Stimulated activated CD4-positive, alpha-beta T cell treated with anti-CD3 and anti-CD28 coated beads, TNF-alpha, amount 100 ng/mL, for 24 hours (primary cell): ENCODE data around the gene SNX19.
"Not testable (repeated sequence)": the region's sequence is repeated elsewhere in the genome, so short reads cannot be mapped to it uniquely, and the experiment has no call there.

Experiments used
- DNase-seq, 3 experiments: peaks; one replicate each; pipeline ENCODE4 v3.0.0-alpha.2; 2020; ENCODE audit warnings: low read depth in 3 of 3

SNX19 gene

DNA sequence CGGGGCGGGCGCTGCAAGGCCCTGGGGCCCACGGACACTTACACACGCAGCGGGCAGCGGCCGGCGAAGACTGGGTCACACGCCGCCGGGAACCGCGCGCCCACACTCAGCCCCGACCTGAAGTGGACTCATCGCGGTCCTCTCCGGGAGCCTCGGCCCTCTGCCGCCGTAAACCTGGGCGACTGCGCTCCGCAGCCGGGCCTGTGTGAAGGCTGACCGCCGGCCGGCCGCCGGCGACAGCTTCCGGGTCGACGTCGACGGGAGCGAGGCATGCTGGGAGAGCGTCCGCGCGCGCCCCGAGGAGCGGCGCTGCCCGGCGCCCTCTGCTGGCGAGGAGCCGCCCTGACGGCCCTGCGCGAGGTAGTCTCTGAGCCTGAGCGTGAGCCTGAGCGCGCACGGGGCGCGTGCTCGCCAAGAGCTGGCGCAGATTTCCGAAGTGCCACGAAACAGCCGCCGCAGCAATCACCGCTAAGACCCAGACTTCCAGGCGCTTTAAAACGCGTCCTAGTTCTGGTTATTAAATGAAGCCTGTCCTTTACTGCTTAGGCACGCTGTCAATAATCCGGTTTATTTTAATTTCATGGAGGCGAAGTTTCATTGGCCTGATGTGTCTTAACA is at the start of gene SNX19:
SNX19 (minus strand) TSS at position 242 of the 618 bp plus-strand sequence. CDS start 540 bp downstream, outside the sequence.
- peak; percentile 81 to 87 (median 82) for DNase-seq

DNA sequence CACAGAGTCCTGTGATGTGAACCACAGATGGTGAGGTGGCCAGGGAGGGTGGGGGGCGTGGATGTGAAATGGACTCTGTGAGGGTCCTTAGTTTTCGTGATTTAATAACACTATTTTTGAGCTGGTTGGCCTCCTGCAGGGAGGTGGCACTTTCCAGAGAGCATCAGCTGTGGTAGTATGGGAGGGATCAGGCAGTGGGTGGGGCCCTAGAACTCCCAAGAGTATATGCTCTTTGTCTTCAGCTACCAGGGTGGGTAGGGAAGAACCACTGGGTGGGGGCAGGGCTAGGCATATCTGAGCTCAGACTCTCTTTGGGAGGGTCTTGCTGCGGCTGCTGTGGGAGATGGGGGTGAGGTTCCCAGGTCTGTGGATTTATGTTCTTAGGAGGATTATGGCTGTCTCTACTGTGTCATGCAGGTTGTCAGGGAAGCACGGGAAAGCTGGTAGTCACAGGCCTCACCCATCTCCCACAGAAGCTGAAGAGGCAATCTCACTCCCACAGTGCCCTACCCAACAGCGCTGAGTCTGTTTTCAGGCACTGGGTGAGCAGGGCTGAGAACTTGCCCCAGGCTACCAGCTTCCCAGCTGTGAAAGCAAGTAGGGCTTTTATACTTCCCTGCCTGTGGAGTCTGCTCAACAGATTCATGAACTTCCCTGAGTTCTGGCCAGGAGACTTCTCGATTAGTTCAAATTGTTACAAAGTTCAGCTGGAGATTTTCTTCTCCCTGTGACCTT is 47.9 kb upstream of the SNX19 start:
- DNase-seq = no peak

DNA sequence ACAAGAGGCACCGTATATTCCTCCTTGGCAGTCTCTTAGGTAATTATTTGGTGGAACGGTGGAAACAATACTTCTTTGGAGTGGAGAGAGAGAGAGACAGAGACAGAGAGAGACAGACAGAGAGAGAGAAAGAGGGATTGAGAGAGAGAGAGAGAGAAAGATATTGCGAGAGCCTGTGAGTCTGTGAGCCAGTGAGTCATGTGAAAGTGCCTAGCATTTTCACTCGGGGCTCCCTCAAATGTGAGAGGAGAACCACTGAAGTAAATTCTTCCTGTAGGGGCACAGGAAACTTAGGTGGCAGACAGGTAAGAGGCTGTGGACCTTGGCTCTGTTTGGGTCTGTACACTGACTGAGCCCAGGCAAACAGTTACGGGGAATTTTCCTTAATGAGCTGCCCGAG is 31.6 kb upstream of the SNX19 start:
- DNase-seq = no peak

- no peak for DNase-seq
These were observed 31.2 kb upstream of the SNX19 start for GRCh38 chr11:130947481-130947880.

DNA sequence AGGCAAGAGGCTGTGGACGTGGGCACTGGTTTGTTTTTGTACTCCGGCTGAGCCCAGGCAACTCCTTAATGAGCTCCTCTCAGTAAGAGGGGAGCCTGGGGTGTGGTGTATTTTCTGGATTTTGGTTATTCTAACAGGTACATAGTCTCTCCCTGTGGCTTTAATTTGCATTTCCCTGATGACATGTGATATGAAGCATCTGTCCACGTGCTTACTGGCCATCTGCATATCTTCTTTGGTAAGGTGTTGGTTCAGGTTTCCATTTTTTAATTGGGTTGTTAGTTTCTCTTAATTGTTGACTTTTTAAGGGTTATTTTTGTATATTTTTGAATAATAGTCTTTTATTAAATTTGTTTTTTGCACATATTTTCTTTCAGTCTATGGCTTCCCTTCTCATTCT is 30.8 kb upstream of the SNX19 start:
- DNase-seq = no peak

GRCh38 chr11:130945896-130946295 is 29.6 kb upstream of the SNX19 start:
- no peak for DNase-seq

DNA sequence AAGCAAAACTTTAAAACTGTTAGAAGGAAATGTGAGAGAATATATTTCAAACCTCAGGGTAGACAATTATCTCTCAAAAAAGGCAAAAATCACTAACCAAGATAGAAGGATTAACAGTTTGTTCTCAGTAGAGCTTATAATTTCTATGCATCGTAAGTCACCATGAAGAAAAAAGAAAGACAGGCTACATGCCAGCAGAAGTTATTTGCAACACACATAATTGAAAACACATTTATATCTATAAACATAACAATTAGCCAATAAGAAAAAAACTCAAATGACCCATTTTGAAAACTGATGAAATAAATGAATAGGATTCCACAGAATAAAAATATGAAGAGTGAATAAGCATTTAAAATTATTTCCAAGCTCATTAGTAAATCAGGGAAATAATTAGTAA is 24.4 kb upstream of the SNX19 start:
- no peak for DNase-seq

- DNase-seq = no peak
These were observed 20.8 kb upstream of the SNX19 start for GRCh38 chr11:130937051-130937450.

- DNase-seq = no peak
These were observed 15.9 kb upstream of the SNX19 start for GRCh38 chr11:130932086-130932712.

DNA sequence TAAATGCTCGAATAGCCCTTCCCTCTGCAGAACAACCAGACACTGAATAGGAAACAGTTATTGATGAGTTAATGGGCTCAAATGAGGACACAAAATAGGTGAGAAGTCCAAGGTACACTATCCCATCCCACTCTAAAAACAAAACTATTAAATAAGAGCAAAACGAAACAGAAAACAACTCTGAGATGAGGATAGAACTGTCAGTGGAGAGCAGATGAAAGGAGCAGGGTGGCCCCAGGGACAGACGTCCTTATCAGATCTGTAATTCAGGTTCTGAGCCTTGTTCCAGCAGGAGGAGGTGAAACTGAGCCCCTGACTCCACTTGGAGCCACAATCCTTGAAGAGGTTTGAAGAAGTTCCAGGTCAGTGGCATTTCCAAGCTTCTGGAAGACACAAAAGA is 8.5 kb upstream of the SNX19 start:
- DNase-seq = no peak

DNA sequence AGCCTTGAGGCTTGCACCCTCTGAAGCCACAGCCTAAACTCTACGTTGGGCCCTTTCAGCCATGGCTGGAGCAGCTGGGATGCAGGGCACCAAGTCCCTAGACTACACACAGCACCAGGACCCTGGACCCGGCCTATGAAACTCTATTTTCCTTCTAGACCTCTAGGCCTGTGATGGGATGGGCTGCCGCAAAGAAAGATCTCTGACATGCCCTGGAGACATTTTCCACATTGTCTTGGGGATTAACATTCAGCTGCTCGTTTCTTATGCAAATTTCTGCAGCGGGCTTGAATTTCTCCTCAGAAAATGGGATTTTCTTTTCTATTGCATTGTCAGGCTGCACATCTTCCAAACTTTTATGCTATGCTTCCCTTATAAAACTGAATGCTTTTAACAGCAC is 4.3 kb upstream of the SNX19 start:
- DNase-seq = not testable (repeated sequence)

DNA sequence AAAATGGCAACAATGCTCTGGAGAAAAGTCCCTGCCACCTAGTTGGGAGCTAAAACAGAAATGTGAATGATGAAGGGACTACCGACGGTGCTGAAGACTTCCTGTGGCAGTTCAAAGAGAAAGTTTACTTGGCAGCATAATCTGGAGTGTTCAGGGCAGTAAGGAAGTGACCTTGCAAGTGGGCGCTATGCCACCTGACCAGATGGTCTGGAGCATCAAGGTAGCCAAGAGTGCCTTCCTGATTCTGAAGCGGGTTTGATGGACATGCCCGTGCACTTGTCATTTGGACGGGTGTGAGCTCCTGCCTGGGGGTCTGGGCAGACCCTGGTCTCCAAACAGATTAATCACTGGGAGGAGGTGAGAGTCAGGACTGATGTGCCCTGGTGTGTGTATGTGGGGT is 1.8 kb upstream of the SNX19 start:
- no peak for DNase-seq

DNA sequence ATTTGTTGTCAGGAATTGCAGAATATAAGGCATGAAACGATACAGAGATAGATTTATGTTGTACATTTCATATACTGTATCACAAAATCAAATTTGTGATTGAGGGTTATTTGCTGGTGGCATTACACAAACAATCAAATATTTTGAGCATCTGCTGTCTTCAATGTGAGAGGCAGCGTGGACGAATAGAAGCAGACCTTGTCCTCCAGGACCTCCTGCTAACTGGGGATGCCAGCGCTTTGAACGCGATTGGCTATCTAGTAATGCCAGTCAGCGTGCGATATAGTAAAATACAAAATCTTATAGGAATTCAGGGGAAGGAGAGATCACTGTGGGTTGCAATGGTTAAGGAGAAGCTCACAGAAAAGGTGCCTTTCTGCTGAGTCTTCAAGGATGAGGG is 631 bp upstream of the SNX19 start:
- DNase-seq = no peak

GRCh38 chr11:130915603-130916237 is 559 bp downstream of the SNX19 start:
- no peak for DNase-seq

GRCh38 chr11:130913268-130913667 is 3.0 kb downstream of the SNX19 start:
- DNase-seq = no peak

DNA sequence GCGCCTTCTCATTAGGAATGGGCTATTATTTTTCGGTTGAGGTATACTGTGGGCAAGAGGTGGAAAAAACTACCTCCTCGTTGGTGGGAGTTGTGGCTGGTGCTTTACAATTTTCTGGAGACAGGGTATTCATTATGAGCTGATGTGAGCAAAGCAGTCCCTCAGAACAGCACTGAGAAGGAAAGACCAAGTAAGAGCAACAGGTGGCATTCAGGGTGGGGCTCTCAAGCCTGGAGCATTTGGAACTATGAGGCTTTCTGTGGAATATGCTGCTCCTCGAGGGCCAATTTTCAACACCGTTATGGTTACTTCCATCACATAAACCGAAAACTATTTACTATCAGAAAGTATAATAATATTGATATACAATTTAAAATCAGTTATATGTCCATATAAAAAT is 3.7 kb downstream of the SNX19 start:
- DNase-seq = no peak

DNA sequence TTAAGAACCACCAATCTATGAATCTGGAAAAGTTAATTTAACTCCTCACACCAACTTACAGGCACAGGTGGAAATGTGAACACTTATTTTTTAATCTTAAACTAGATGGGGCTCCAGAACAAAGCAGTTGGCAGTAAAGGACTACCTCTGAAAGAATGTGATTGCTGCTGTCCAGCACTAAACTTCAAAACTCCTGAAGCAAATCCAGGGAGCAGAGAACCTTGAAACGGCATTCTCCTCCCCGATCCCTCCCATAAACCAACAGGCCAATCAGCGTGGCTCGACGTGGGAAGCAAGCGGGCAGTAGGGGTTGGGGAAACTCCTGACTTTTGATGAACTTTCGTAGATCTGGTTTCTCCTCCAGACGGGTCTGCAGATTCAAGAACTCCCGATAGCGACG is 5.0 kb downstream of the SNX19 start:
- no peak for DNase-seq

- no peak for DNase-seq
These were observed 6.6 kb downstream of the SNX19 start for GRCh38 chr11:130909650-130910049.

DNA sequence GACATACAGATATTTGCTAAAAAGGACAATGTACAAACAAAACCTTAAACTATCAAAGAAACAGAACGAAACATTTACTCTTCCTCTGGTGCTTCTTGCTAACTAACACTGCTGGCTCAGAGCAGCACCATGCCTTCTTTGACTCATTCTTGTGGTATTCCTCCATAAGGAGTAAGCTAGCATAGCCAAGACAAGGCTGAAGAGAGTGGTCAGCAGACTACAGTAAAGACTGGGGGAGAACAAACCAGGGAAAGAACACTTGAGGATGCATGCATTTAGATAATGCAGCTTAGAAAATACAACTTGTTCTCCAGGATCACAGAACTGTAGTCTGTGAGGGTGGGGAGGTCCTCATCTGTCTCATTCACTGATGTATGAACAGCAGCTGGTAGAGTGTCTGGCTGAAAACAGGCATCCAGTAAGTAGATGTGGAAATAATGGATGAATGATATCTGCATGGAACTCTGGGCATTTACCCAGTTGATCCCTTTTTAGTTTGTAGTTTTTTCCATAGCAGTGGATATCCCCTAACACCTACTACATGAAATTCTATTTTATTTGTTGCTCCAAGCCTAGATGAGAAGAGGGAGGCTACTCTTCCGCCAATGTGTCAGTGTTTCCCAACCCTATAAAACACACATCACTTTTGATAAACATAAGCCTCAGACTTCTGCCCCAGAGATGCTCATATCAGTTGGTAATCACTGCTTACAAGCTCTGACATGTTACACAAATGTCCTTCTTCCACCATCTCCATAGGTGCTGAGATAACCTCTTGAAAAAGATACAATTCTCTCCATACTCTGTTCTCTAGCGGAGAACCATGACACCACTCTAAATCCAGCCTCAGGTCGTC is 7.3 kb downstream of the SNX19 start:
- DNase-seq = no peak

- DNase-seq = no peak
These were observed 8.2 kb downstream of the SNX19 start for GRCh38 chr11:130908061-130908460.

DNA sequence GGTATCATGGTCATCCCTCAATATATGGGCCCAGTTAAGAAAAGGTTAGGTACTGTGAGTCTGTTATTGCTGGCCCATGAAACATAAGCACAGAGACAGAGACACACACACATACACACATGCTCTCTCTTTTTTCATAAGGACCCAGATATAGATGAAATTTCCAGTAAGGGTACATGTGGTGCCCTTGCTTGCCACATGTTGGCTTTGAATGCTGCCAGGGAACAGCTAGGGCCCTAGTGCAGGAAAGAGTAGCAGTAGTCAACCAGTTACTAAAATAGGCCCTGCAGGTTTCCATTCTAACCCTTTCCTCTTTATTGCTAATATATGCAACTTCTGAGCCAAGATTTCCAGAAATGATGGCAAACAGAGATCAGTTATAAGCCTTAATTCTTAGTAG is 9.1 kb downstream of the SNX19 start:
- no peak for DNase-seq

DNA sequence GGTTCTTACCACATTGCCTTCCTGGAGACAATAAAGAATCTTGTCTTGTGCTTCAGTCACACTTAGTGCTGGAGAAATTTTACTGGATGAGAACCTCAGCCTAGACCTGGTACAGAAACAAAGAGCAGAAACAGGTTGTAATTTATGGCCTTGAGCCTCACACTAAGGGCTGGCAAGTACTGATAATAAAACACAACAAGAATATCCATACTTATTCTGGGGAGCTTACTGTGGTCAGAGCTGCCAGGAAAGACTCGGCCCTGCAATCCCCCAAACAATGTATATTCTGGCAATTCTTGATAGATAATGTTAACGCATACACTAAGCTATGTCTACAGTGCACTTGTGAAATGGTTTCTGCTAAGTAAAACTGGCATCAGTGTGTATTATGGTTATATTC is 9.7 kb downstream of the SNX19 start:
- DNase-seq = no peak
